Measurements from ENCODE around the gene RFLNA. TPM values are rescaled to one million over a fixed set of nuclear protein-coding genes. Genes with fewer than 3 reads are reported as not detected.

The RFLNA gene
- total RNA-seq, 1 donor from 2014 or later, result not detected

GRCh38 chr12:124344022-124344421 lies 49.1 kb downstream of the RFLNA start:
- Mint-ChIP-seq H3K9me3 (no peaks in the 10 kb centered on the region), H3K36me3 (ENCODE audit: low read depth) (peaks cover 44% of the 10 kb centered on the region), H3K27me3 (ENCODE audit: low read depth) (no peaks in the 10 kb centered on the region), H3K4me3 (ENCODE audit: low read depth) (no peak overlapping the region), H3K27ac (no peak overlapping the region), H3K4me1 (ENCODE audit: low read depth) (no peaks in the 10 kb centered on the region)
- no peak for DNase-seq (ENCODE audit: low spot score)
- intact Hi-C loops (cut with micrococcal nuclease), result no loop called here

GRCh38 chr12:124344526-124344925 lies 49.6 kb downstream of the RFLNA start:
- Mint-ChIP-seq H3K27me3 (ENCODE audit: low read depth) (no peaks in the 10 kb centered on the region), H3K4me3 (ENCODE audit: low read depth) (no peak overlapping the region), H3K4me1 (ENCODE audit: low read depth) (no peaks in the 10 kb centered on the region), H3K36me3 (ENCODE audit: low read depth) (peaks cover 44% of the 10 kb centered on the region), H3K27ac (no peak overlapping the region), H3K9me3 (no peaks in the 10 kb centered on the region)
- intact Hi-C loops (cut with micrococcal nuclease), result no loop called here
- no peak for DNase-seq (ENCODE audit: low spot score)

GRCh38 chr12:124345795-124346194 lies 50.9 kb downstream of the RFLNA start:
- H3K4me3 Mint-ChIP-seq (ENCODE audit: low read depth), result no peak overlapping the region

GRCh38 chr12:124346425-124347168 lies 51.7 kb downstream of the RFLNA start:
- Mint-ChIP-seq H3K27ac (no peak overlapping the region), H3K36me3 (ENCODE audit: low read depth) (peaks cover 38% of the 10 kb centered on the region), H3K9me3 (no peaks in the 10 kb centered on the region), H3K4me1 (ENCODE audit: low read depth) (no peaks in the 10 kb centered on the region), H3K27me3 (ENCODE audit: low read depth) (no peaks in the 10 kb centered on the region), H3K4me3 (ENCODE audit: low read depth) (no peak overlapping the region)
- no peak for DNase-seq (ENCODE audit: low spot score)
- intact Hi-C loops (cut with micrococcal nuclease), result no loop called here

More at GRCh38 chr12:124345795-124346194, 50.9 kb downstream of the RFLNA start:
- H3K27me3 Mint-ChIP-seq (ENCODE audit: low read depth), result no peaks in the 10 kb centered on the region
- intact Hi-C loops (cut with micrococcal nuclease), result no loop called here
- H3K36me3 Mint-ChIP-seq (ENCODE audit: low read depth), result peaks cover 42% of the 10 kb centered on the region
- H3K27ac Mint-ChIP-seq, result no peak overlapping the region
- no peak for DNase-seq (ENCODE audit: low spot score)
- no peaks in the 10 kb centered on the region for H3K9me3 Mint-ChIP-seq
- H3K4me1 Mint-ChIP-seq (ENCODE audit: low read depth), result no peaks in the 10 kb centered on the region

GRCh38 chr12:124347335-124347734 lies 52.4 kb downstream of the RFLNA start:
- H3K4me1 Mint-ChIP-seq (ENCODE audit: low read depth), result no peaks in the 10 kb centered on the region
- intact Hi-C loops (cut with micrococcal nuclease), result no loop called here
- H3K36me3 Mint-ChIP-seq (ENCODE audit: low read depth), result peaks cover 38% of the 10 kb centered on the region
- no peaks in the 10 kb centered on the region for H3K27me3 Mint-ChIP-seq (ENCODE audit: low read depth)
- DNase-seq (ENCODE audit: low spot score), result no peak
- H3K4me3 Mint-ChIP-seq (ENCODE audit: low read depth), result no peak overlapping the region
- no peak overlapping the region for H3K27ac Mint-ChIP-seq
- H3K9me3 Mint-ChIP-seq, result no peaks in the 10 kb centered on the region

DNA sequence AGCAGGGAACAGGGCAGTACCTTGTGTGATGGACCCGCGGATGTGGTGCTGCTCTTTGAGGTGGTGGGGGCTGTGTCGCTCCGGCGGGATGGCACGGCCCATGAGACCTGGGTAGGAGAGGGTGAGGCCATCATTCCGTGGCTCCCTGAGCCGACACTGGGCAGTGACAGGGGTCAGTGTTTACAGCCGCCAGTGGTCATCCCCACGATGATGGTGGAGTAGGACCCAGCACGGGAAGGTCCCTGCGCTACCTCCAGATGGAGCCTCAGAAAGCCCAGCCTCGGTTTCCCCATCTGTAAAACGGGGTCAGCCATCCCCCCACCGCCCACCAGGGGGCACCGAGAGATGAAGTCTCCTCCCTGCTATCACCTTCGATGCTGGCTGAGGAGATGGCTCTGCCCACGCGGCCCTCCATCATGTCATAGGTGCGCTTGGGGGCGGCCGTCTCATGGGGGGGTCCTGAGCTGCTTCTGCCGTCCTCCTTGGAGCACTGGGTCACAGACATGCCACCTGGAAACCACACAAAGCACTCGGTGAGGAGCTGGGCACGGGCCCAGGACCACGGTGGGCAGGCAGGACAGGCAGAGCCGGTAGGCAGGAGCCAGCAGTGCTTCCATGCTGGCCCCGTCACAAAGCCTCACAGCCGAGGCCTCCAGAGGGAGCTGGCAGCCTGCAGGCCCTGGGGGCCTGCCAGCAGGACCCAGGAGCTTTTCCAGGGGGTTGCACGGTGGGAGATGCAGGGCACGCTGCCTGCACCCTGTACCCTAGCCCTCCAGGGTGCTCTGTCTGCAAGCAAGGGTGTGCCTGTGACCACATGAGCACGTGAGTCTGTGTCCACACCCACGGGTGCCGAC lies 53.1 kb downstream of the RFLNA start:
- no peak overlapping the region for H3K4me3 Mint-ChIP-seq (ENCODE audit: low read depth)
- H3K9me3 Mint-ChIP-seq, result no peaks in the 10 kb centered on the region
- no peaks in the 10 kb centered on the region for H3K4me1 Mint-ChIP-seq (ENCODE audit: low read depth)
- intact Hi-C loops (cut with micrococcal nuclease), result loop anchor here (2.0 kb wide), 1 partner anchor 419 kb away; no protein-coding TSS in a partner anchor
- H3K27ac Mint-ChIP-seq, result no peak overlapping the region
- H3K27me3 Mint-ChIP-seq (ENCODE audit: low read depth), result no peaks in the 10 kb centered on the region
- no peak for DNase-seq (ENCODE audit: low spot score)
- peaks cover 31% of the 10 kb centered on the region for H3K36me3 Mint-ChIP-seq (ENCODE audit: low read depth)

GRCh38 chr12:124348659-124349380 lies 53.9 kb downstream of the RFLNA start:
- Mint-ChIP-seq H3K27ac (no peak overlapping the region), H3K9me3 (no peaks in the 10 kb centered on the region), H3K36me3 (ENCODE audit: low read depth) (peaks cover 25% of the 10 kb centered on the region), H3K4me1 (ENCODE audit: low read depth) (no peaks in the 10 kb centered on the region), H3K27me3 (ENCODE audit: low read depth) (no peaks in the 10 kb centered on the region), H3K4me3 (ENCODE audit: low read depth) (no peak overlapping the region)
- no peak for DNase-seq (ENCODE audit: low spot score)
- intact Hi-C loops (cut with micrococcal nuclease), result loop anchor here (2.0 kb wide), 1 partner anchor 418 kb away; no protein-coding TSS in a partner anchor

- intact Hi-C loops (cut with micrococcal nuclease), result no loop called here
- no peak for DNase-seq (ENCODE audit: low spot score)
- no peaks in the 10 kb centered on the region for H3K4me1 Mint-ChIP-seq (ENCODE audit: low read depth)
- peaks cover 19% of the 10 kb centered on the region for H3K36me3 Mint-ChIP-seq (ENCODE audit: low read depth)
- H3K4me3 Mint-ChIP-seq (ENCODE audit: low read depth), result no peak overlapping the region
- H3K27me3 Mint-ChIP-seq (ENCODE audit: low read depth), result no peaks in the 10 kb centered on the region
- H3K27ac Mint-ChIP-seq, result no peak overlapping the region
- no peaks in the 10 kb centered on the region for H3K9me3 Mint-ChIP-seq
Measured at GRCh38 chr12:124350491-124350890, 55.6 kb downstream of the RFLNA start.

DNA sequence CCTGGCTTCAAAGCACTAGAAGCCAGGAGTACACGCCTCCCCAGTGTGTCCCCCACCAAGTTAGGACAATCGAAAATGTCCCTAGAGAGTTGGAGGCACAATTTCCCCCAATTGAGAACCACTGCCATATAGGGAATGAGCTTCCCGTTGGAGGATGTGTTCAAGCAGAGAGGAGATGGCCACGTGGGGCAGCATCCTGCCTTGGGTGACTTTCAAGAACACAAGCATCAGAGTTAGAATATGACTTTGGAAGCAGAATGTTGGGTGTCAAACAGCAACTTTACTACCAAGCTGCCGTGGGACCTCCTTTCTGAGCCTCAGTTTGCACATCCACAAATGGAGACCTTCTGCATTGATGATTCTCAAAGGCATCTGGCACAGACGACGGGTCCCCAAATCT lies 56.5 kb downstream of the RFLNA start:
- Mint-ChIP-seq H3K4me3 (ENCODE audit: low read depth) (no peak overlapping the region), H3K9me3 (no peaks in the 10 kb centered on the region), H3K27me3 (ENCODE audit: low read depth) (no peaks in the 10 kb centered on the region), H3K36me3 (ENCODE audit: low read depth) (peaks cover 18% of the 10 kb centered on the region), H3K27ac (no peak overlapping the region), H3K4me1 (ENCODE audit: low read depth) (no peaks in the 10 kb centered on the region)
- no peak for DNase-seq (ENCODE audit: low spot score)
- intact Hi-C loops (cut with micrococcal nuclease), result no loop called here

DNA sequence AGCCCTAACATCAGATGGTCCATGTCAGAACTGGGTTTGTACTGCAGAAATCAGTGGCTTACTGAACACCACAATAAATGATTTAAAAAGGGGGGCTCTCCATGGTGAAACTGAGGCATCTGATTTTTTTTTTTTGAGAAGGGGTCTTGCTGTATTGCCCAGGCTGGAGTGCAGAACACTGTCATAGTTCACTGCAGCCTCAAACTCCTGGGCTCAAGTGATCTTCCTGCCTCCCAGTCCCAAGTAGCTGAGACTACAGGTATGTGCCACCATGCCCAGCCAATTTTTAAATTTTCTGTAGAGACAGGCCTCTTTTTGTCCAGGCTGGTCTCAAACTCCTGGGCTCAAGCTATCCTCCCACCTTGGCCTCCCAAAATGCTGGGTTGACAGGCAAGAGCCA lies 57.4 kb downstream of the RFLNA start:
- no peaks in the 10 kb centered on the region for H3K4me1 Mint-ChIP-seq (ENCODE audit: low read depth)
- intact Hi-C loops (cut with micrococcal nuclease), result no loop called here
- H3K4me3 Mint-ChIP-seq (ENCODE audit: low read depth), result no peak overlapping the region
- H3K27ac Mint-ChIP-seq, result no peak overlapping the region
- H3K27me3 Mint-ChIP-seq (ENCODE audit: low read depth), result no peaks in the 10 kb centered on the region
- DNase-seq (ENCODE audit: low spot score), result no peak
- no peaks in the 10 kb centered on the region for H3K9me3 Mint-ChIP-seq
- peaks cover 19% of the 10 kb centered on the region for H3K36me3 Mint-ChIP-seq (ENCODE audit: low read depth)

GRCh38 chr12:124352839-124353238 lies 57.9 kb downstream of the RFLNA start:
- Mint-ChIP-seq H3K36me3 (ENCODE audit: low read depth) (peaks cover 20% of the 10 kb centered on the region), H3K27me3 (ENCODE audit: low read depth) (no peaks in the 10 kb centered on the region), H3K4me3 (ENCODE audit: low read depth) (no peak overlapping the region), H3K4me1 (ENCODE audit: low read depth) (no peaks in the 10 kb centered on the region), H3K27ac (no peak overlapping the region), H3K9me3 (no peaks in the 10 kb centered on the region)
- DNase-seq (ENCODE audit: low spot score), result no peak
- intact Hi-C loops (cut with micrococcal nuclease), result no loop called here

- H3K4me3 Mint-ChIP-seq (ENCODE audit: low read depth), result no peak overlapping the region
- no peaks in the 10 kb centered on the region for H3K9me3 Mint-ChIP-seq
- intact Hi-C loops (cut with micrococcal nuclease), result no loop called here
- H3K27ac Mint-ChIP-seq, result no peak overlapping the region
- no peaks in the 10 kb centered on the region for H3K4me1 Mint-ChIP-seq (ENCODE audit: low read depth)
- H3K27me3 Mint-ChIP-seq (ENCODE audit: low read depth), result no peaks in the 10 kb centered on the region
- no peak for DNase-seq (ENCODE audit: low spot score)
- peaks cover 28% of the 10 kb centered on the region for H3K36me3 Mint-ChIP-seq (ENCODE audit: low read depth)
Measured at GRCh38 chr12:124354400-124354799, 59.5 kb downstream of the RFLNA start.

All from activated T-helper 2 cell treated with anti-CD3 and anti-CD28 coated beads, Interferon-gamma antibody, Interleukin-2, Interleukin-4, amounts not matched to agents 10 μg/mL and 5 μg/mL and 100 μg/mL, durations not matched to agents 14 hours and 24 hours and 36 hours (primary cell).